CD8-positive, alpha-beta memory T cell (primary cell): Measurements from ENCODE around the gene CD38. TPM values are rescaled to one million over a fixed set of nuclear protein-coding genes. Genes with fewer than 3 reads are reported as not detected.
A peak's percentile ranks its signal among the peaks of the same experiment; 100 is the strongest.

ENCODE experiments used
- CTCF ChIA-PET: fragments of 350-600 bp; sonication (Branson Sonifier 250); formaldehyde crosslinking; loops from one replicate; lab custom pipeline; 2021; ENCODE audit warnings: antibody characterized with exemption; lab: Charles Lee
- POLR2A ChIA-PET: fragments of 350-600 bp; sonication (Branson Sonifier 250); formaldehyde crosslinking; loops from one replicate; lab custom pipeline; 2021; ENCODE audit warnings: antibody characterized with exemption; lab: Charles Lee
- DNase-seq, 5 donors: peaks; one replicate each; pipeline versions ENCODE4 v3.0.0 to v3.0.0-alpha.2; 2020 to 2022; ENCODE audit warnings: mixed read lengths in 1 of 5
- H3K27ac ChIP-seq: one replicate; pipeline ENCODE4 v1.7.0; 2013; ENCODE audit warnings: low read depth, mild to moderate bottlenecking, low read length, moderate library complexity
- H3K27me3 ChIP-seq: 2 replicates; pipeline ENCODE4 v1.7.0; 2013; ENCODE audit warnings: low read length, mild to moderate bottlenecking; ENCODE audit not compliant: insufficient read depth, poor library complexity, severe bottlenecking
- H3K36me3 ChIP-seq: 2 replicates; pipeline ENCODE4 v1.7.0; 2013; ENCODE audit warnings: mild to moderate bottlenecking, low read length, moderate library complexity; ENCODE audit not compliant: insufficient read depth
- H3K4me1 ChIP-seq: 2 replicates; pipeline ENCODE4 v1.7.0; 2013; ENCODE audit warnings: mild to moderate bottlenecking, low read length, moderate library complexity; ENCODE audit not compliant: insufficient read depth
- H3K4me3 ChIP-seq: 2 replicates; pipeline ENCODE4 v1.7.0; 2013; ENCODE audit warnings: mild to moderate bottlenecking, low read length
- H3K9me3 ChIP-seq: 2 replicates; pipeline ENCODE4 v1.7.0; 2013; ENCODE audit warnings: mild to moderate bottlenecking, low read length
- H3K27ac Mint-ChIP-seq, 8 donors: one replicate each; pipeline ENCODE4 v1.8.0; 2020 to 2021; ENCODE audit warnings: mixed read lengths in 8 of 8, mild to moderate bottlenecking in 6 of 8, inconsistent platforms in 3 of 8, moderate library complexity in 3 of 8
- H3K27me3 Mint-ChIP-seq, 2 donors: one replicate each; pipeline ENCODE4 v1.8.0; 2020 to 2021; ENCODE audit warnings: mixed read lengths in 2 of 2, mild to moderate bottlenecking in 1 of 2, moderate library complexity in 1 of 2
- H3K36me3 Mint-ChIP-seq, 3 donors: one replicate each; pipeline ENCODE4 v1.8.0; 2020 to 2021; ENCODE audit warnings: mixed read lengths in 3 of 3, inconsistent platforms in 1 of 3, mild to moderate bottlenecking in 1 of 3
- H3K4me1 Mint-ChIP-seq, 3 donors: one replicate each; pipeline ENCODE4 v1.8.0; 2020 to 2021; ENCODE audit warnings: mixed read lengths in 3 of 3, inconsistent platforms in 1 of 3, mild to moderate bottlenecking in 1 of 3
- H3K4me3 Mint-ChIP-seq, 7 donors: one replicate each; pipeline ENCODE4 v1.8.0; 2020 to 2021; ENCODE audit warnings: mixed read lengths in 7 of 7, mild to moderate bottlenecking in 6 of 7, moderate library complexity in 4 of 7, inconsistent platforms in 2 of 7
- H3K9me3 Mint-ChIP-seq, 5 donors: one replicate each; pipeline ENCODE4 v1.8.0; 2020 to 2022; ENCODE audit warnings: mixed read lengths in 5 of 5, mild to moderate bottlenecking in 3 of 5, moderate library complexity in 2 of 5, inconsistent platforms in 1 of 5
- polyA plus RNA-seq: library from polyadenylated mRNA; unstranded; fragments of 300-500 nt; fragmentation: Illumina TruSeq; gene quantifications from one replicate; pipeline ENCODE4 v1.2.3, GENCODE V29; 2021
- total RNA-seq, 2 experiments: library from RNA; stranded (reverse); gene quantifications; one replicate each; pipeline ENCODE4 v1.2.3, GENCODE V29; 2021

CD38 gene
- total and polyA plus RNA-seq, 3 experiments from 2014 or later, result 2.1 to 11.7 (median 9.0) TPM

DNA sequence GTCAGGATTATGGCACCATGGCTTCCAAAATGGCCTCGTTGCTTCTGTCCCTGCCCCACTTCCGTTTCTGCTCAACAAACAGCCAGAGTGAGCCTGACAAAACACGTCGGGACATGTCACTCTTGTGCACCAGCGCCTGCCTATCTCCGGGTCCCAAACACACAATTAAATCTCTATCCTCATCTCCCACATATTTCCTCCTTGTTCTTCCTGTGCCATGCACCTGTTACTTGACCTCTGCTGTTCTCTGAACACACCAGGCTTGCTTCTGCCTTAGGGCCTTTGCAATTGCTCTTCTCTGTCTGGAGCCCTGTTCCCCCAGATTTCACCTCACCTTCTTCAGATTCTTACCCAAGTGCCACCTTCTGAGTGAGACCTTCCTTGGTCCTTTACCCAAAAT is 12.7 kb upstream of the CD38 start:
- Histone ChIP-seq H3K4me3 (no peak overlapping the region), H3K27me3 (no peaks in the 10 kb centered on the region), H3K27ac (no peak overlapping the region), H3K4me1 (peaks cover 42% of the 10 kb centered on the region), H3K36me3 (no peaks in the 10 kb centered on the region), H3K9me3 (no peaks in the 10 kb centered on the region)
- Mint-ChIP-seq H3K4me1 (peaks cover 28 to 36% (median 34%) of the 10 kb centered on the region in 3 donors), H3K27me3 (peaks cover 0 to 6% of the 10 kb centered on the region in 2 donors), H3K27ac (peak overlapping the region in 4 of 8 donors; percentile 0 to 79 (median 56)), H3K36me3 (no peaks in the 10 kb centered on the region), H3K9me3 (no peaks in the 10 kb centered on the region), H3K4me3 (no peak overlapping the region)
- DNase-seq, result no peak
- ChIA-PET POLR2A (interaction anchor here (1.4 to 1.6 kb wide), 2 partner anchors 9 to 11 kb away, joined by 6 to 17 read pairs; no protein-coding TSS in a partner anchor), CTCF (interaction anchor here (1.1 to 2.8 kb wide), 2 partner anchors 8 to 17 kb away, joined by 3 to 21 read pairs; no protein-coding TSS in a partner anchor)

DNA sequence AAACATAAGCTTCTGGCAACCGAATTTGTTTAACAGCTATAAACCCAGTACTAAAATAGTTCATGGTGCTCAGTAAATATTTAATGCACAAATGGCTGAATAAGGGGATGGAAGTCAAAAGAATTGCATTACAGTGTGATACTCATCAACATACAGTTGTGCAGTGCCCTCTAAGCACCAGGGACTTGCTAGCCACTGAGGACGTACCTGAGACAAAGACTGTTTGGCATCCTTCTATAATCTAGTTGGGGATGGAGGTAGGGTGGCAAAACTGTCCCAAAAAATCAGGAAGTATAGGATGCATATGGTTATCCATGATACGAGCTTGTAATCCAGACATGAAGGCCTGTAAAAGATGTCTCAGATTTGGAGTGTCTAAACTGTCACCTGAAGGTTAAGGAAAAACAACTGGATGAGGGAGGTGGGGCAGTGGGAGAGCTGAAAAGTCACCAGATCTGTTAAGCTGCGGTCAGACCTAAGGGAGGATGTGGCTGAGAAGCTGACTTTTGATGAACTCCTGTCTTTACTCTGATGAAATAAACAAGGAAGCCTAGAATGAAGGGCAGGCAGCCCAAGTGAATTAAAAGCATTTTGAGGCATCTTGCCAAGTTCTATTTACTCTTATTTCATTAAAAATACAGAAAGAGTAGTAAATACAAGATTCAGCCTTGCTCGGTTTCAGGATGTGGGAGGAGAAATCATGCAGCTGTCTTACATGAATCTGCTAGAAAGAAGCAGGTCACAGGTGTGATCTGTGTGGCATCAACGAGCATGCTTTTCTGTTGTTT is 12.0 kb upstream of the CD38 start:
- ChIA-PET CTCF (interaction anchor here (0.9 to 2.8 kb wide), 5 partner anchors 9 to 41 kb away, joined by 3 to 21 read pairs (median 3); no protein-coding TSS in a partner anchor), POLR2A (interaction anchor here (0.7 to 1.6 kb wide), 4 partner anchors 9 to 17 kb away, joined by 3 to 17 read pairs (median 8); no protein-coding TSS in a partner anchor)
- H3K4me1 Mint-ChIP-seq, result peaks cover 28 to 40% (median 37%) of the 10 kb centered on the region in 3 donors
- peak in 4 of 5 donors; percentile 33 to 74 (median 64) for DNase-seq
- Histone ChIP-seq H3K9me3 (no peaks in the 10 kb centered on the region), H3K27me3 (no peaks in the 10 kb centered on the region), H3K36me3 (no peaks in the 10 kb centered on the region), H3K4me3 (no peak overlapping the region), H3K4me1 (peaks cover 42% of the 10 kb centered on the region), H3K27ac (no peak overlapping the region)
- no peaks in the 10 kb centered on the region for H3K36me3 Mint-ChIP-seq
- no peaks in the 10 kb centered on the region for H3K9me3 Mint-ChIP-seq
- peaks cover 0 to 6% of the 10 kb centered on the region in 2 donors for H3K27me3 Mint-ChIP-seq
- H3K27ac Mint-ChIP-seq, result peak overlapping the region; percentile 36 to 79 (median 62)
- H3K4me3 Mint-ChIP-seq, result peak overlapping the region; percentile 4 to 76 (median 30)

DNA sequence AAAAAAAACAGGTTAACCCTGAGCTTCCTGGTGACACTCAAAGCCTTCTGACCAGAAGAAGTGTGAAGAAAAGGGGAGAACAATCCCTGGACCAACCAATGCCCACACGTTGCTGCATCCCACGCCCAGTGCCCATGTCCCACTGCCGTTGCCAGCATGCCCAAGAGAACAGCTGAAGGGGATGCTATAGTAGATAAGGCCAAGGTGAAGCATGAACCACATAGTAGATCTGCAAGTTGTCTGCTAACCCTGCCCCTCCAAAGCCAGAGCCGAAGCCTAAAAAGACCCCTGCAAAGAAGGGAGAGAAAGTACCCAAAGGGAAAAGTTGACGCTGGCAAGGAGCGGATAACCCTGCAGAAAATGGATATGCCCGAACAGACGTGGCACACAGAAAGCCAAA is 11.3 kb upstream of the CD38 start:
- peaks cover 0 to 6% of the 10 kb centered on the region in 2 donors for H3K27me3 Mint-ChIP-seq
- peak overlapping the region in 6 of 7 donors; percentile 7 to 76 (median 39) for H3K4me3 Mint-ChIP-seq
- no peak for DNase-seq
- H3K9me3 Mint-ChIP-seq, result no peaks in the 10 kb centered on the region
- H3K4me1 ChIP-seq, result peaks cover 48% of the 10 kb centered on the region
- H3K27ac Mint-ChIP-seq, result peak overlapping the region in 6 of 8 donors; percentile 18 to 83 (median 62)
- POLR2A ChIA-PET, result interaction anchor here (0.6 to 1.6 kb wide), 4 partner anchors 10 to 28 kb away, joined by 3 to 17 read pairs (median 5); no protein-coding TSS in a partner anchor
- H3K27ac ChIP-seq, result no peak overlapping the region
- CTCF ChIA-PET, result interaction anchor here (0.9 to 2.8 kb wide), 4 partner anchors 10 to 39 kb away, joined by 3 to 21 read pairs (median 4); no protein-coding TSS in a partner anchor
- no peaks in the 10 kb centered on the region for H3K27me3 ChIP-seq
- no peaks in the 10 kb centered on the region for H3K36me3 ChIP-seq
- H3K36me3 Mint-ChIP-seq, result no peaks in the 10 kb centered on the region
- H3K4me3 ChIP-seq, result peak overlapping the region; percentile 47
- peaks cover 34 to 48% (median 44%) of the 10 kb centered on the region in 3 donors for H3K4me1 Mint-ChIP-seq
- H3K9me3 ChIP-seq, result no peaks in the 10 kb centered on the region

DNA sequence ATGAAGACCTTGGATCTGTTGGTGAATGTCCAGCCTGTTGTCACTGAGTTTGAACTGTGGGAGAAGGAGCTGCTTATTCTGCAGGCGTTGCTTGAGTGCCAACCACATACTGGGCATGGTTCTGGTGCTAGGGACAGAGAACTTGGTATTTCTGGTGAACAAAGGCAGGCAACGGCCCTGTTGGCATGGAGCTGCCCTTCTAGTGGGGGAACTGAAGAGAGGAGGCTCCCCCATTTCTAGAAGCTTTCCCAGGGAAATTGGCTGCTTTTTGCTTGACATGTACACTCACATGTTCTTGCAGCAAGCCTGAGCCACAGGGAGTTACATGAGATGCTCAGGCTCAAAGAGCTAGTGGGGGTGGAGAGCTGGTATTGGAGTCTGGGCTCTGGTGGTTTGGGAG is 8.9 kb upstream of the CD38 start:
- H3K27ac ChIP-seq, result no peak overlapping the region
- no peaks in the 10 kb centered on the region for H3K9me3 Mint-ChIP-seq
- ChIA-PET CTCF (interaction anchor here (1.1 to 1.2 kb wide), 2 partner anchors 20 to 36 kb away, joined by 3 read pairs; no protein-coding TSS in a partner anchor), POLR2A (no interaction called here)
- DNase-seq, result no peak
- peaks cover 58% of the 10 kb centered on the region for H3K4me1 ChIP-seq
- no peak overlapping the region for H3K4me3 ChIP-seq
- peaks cover 0 to 12% of the 10 kb centered on the region in 2 donors for H3K27me3 Mint-ChIP-seq
- no peaks in the 10 kb centered on the region for H3K36me3 ChIP-seq
- H3K27me3 ChIP-seq, result no peaks in the 10 kb centered on the region
- no peak overlapping the region for H3K27ac Mint-ChIP-seq
- peaks cover 36 to 62% (median 54%) of the 10 kb centered on the region in 3 donors for H3K4me1 Mint-ChIP-seq
- no peaks in the 10 kb centered on the region for H3K9me3 ChIP-seq
- H3K4me3 Mint-ChIP-seq, result no peak overlapping the region
- no peaks in the 10 kb centered on the region for H3K36me3 Mint-ChIP-seq

DNA sequence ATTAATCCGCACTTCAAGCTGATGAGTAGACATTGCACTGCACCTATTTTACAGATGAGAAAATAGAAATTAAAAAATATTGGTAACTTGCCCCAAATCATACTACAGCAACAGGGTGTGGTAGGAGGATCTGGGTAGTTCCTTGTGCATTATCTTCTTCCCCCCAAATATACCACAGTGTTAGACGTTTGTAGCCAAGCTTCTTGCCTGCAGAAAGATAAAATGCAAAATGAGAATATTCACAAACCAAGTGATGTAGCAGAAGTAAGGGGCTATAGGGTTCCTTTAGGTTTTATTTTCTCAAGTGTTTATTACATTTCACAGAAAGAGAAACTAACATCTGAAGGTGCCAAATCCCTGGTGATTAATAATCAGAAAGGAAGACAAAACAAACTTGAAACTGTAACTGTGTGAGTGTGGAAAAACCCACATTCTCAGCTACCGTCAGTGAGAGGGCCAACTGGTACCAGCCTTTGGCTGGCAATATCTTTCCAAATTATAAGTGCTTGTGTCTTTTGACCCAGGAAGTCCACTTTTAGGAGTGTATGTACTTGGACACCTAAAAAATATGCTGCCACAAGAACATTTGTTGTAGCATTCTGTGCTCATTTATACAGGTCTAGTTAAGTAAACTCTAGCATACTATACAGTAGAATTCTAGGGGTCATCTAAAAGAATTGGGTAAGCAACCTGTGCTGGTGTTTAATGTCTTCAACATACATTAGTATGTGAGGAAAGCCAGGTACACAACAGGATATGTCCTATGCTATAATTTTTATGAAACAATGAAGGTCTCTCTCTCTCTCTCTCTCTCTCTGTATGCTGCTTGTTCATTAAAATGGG is 6.7 kb upstream of the CD38 start:
- H3K27me3 ChIP-seq, result no peaks in the 10 kb centered on the region
- CTCF ChIA-PET, result interaction anchor here (1.8 kb wide), 1 partner anchor 14 kb away, joined by 5 read pairs; no protein-coding TSS in a partner anchor
- Mint-ChIP-seq H3K27me3 (peaks cover 0 to 12% of the 10 kb centered on the region in 2 donors), H3K4me1 (peaks cover 20 to 42% (median 36%) of the 10 kb centered on the region in 3 donors), H3K4me3 (no peak overlapping the region), H3K9me3 (no peaks in the 10 kb centered on the region), H3K27ac (peak overlapping the region in 1 of 8 donors; percentile 7), H3K36me3 (no peaks in the 10 kb centered on the region)
- no peak overlapping the region for H3K27ac ChIP-seq
- no peak overlapping the region for H3K4me3 ChIP-seq
- H3K4me1 ChIP-seq, result peaks cover 43% of the 10 kb centered on the region
- no peak for DNase-seq
- POLR2A ChIA-PET, result no interaction called here
- no peaks in the 10 kb centered on the region for H3K36me3 ChIP-seq
- H3K9me3 ChIP-seq, result no peaks in the 10 kb centered on the region

DNA sequence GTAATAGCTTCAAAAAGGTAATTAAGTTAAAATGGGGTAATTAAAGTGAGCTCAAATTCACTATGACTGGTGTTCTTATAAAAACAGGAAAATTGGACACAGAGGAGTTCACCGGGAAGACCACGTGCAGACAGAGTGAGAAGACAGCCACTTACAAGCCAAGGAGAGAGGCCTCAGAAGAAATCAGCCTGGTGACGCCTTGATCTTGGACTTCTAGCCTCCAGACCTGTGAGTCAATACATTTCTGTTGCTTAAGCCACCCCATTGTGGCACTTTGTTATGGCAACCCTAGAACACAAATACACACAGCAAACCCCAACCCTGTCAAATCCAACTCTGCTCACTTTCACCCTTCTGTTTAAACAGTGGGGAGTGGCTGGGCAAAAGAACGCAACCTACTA is 4.1 kb upstream of the CD38 start:
- peaks cover 21 to 47% (median 39%) of the 10 kb centered on the region in 3 donors for H3K4me1 Mint-ChIP-seq
- no peak overlapping the region for H3K4me3 Mint-ChIP-seq
- no peak overlapping the region for H3K27ac Mint-ChIP-seq
- H3K36me3 Mint-ChIP-seq, result no peaks in the 10 kb centered on the region
- H3K9me3 Mint-ChIP-seq, result no peaks in the 10 kb centered on the region
- peaks cover 0 to 12% of the 10 kb centered on the region in 2 donors for H3K27me3 Mint-ChIP-seq
- H3K27ac ChIP-seq, result no peak overlapping the region
- no peak for DNase-seq
- no peaks in the 10 kb centered on the region for H3K36me3 ChIP-seq
- peaks cover 28% of the 10 kb centered on the region for H3K4me1 ChIP-seq
- no peaks in the 10 kb centered on the region for H3K9me3 ChIP-seq
- ChIA-PET POLR2A (no interaction called here), CTCF (interaction anchor here (1.3 to 1.6 kb wide), 2 partner anchors 18 to 32 kb away, joined by 4 read pairs; no protein-coding TSS in a partner anchor)
- H3K27me3 ChIP-seq, result no peaks in the 10 kb centered on the region
- no peak overlapping the region for H3K4me3 ChIP-seq

DNA sequence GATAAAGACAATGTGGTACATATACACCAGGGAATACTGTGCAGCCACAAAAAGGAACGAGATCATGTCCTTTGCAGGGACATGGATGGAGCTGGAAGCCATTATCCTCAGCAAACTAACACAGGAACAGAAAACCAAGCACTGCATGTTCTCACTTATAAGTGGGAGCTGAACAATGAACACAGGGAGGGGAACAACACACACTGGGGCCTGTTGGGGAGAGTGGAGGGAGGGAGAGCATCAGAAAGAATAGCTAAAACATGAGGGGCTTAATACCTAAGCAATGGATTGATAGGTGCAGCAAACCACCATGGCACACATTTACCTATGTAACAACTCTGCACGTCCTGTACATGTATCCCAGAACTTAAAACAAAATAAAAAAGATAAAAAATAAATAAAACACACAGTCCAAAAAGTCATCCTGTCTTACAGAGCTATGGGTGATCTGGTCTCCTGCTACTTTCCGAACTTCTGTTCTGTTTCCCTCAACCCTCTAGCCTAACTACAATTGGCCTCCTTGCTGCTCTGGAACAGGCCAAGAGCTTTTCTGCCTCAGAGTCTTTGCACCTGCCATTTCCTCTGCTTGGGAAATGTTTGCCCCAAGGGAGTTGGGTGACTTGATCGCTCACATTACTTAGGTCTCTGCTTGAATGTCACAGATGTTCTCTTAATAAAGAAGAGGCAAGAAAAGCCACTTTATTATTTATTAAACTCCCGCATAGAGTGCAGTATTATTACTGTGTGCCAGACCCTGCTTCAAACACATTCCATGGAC is 1.1 kb upstream of the CD38 start:
- Mint-ChIP-seq H3K27ac (peak overlapping the region in 2 of 8 donors; percentile 18 to 42), H3K36me3 (no peaks in the 10 kb centered on the region), H3K4me3 (peak overlapping the region in 4 of 7 donors; percentile 8 to 92 (median 72)), H3K4me1 (peaks cover 31 to 61% (median 50%) of the 10 kb centered on the region in 3 donors), H3K9me3 (no peaks in the 10 kb centered on the region), H3K27me3 (peaks cover 0 to 8% of the 10 kb centered on the region in 2 donors)
- ChIA-PET POLR2A (no interaction called here), CTCF (interaction anchor here (0.6 to 2.0 kb wide), 4 partner anchors 19 to 773 kb away, joined by 3 to 5 read pairs (median 3); no protein-coding TSS in a partner anchor)
- H3K4me1 ChIP-seq, result peaks cover 44% of the 10 kb centered on the region
- no peaks in the 10 kb centered on the region for H3K9me3 ChIP-seq
- no peaks in the 10 kb centered on the region for H3K36me3 ChIP-seq
- no peak for DNase-seq
- no peak overlapping the region for H3K4me3 ChIP-seq
- no peaks in the 10 kb centered on the region for H3K27me3 ChIP-seq
- H3K27ac ChIP-seq, result no peak overlapping the region
